WTC11 (cell line): ENCODE data around the gene ZNF419.
"Not testable (repeated sequence)": the region's sequence is repeated elsewhere in the genome, so short reads cannot be mapped to it uniquely, and the experiment has no call there.

Source experiments
- CREB1 ChIP-seq: sonication (generic); formaldehyde crosslinking; IDR thresholded peaks from 2 replicates; pipeline ENCODE4 v1.8.0; 2023; ENCODE audit warnings: mild to moderate bottlenecking, missing genetic modification reagents
- ESRRA ChIP-seq: sonication (generic); formaldehyde crosslinking; IDR thresholded peaks from 2 replicates; pipeline ENCODE4 v1.8.1; 2022; ENCODE audit warnings: mild to moderate bottlenecking, missing genetic modification reagents, borderline replicate concordance
- FOXP1 ChIP-seq: sonication (generic); formaldehyde crosslinking; IDR thresholded peaks from 2 replicates; pipeline ENCODE4 v1.8.0; 2022; ENCODE audit warnings: missing genetic modification reagents, mild to moderate bottlenecking, moderate library complexity, borderline replicate concordance
- NFE2L1 ChIP-seq: sonication (generic); formaldehyde crosslinking; IDR thresholded peaks from 2 replicates; pipeline ENCODE4 v1.8.1; 2023; ENCODE audit warnings: missing genetic modification reagents
- SOX15 ChIP-seq: fragments of 250-450 bp; sonication (Bioruptor Pico); IDR thresholded peaks from 2 replicates; pipeline ENCODE4 v1.9.0; 2021; ENCODE audit warnings: mild to moderate bottlenecking
- TEAD4 ChIP-seq: sonication (generic); formaldehyde crosslinking; IDR thresholded peaks from 2 replicates; pipeline ENCODE4 v1.8.0; 2022; ENCODE audit warnings: mild to moderate bottlenecking, missing genetic modification reagents
- TF ChIP-seq, protein P1 (sequence below): fragments of 200-600 bp; IDR thresholded peaks from 2 replicates; pipeline ENCODE4 v1.8.0; 2022; ENCODE audit warnings: antibody characterized with exemption
- TF ChIP-seq, protein P2 (sequence below): fragments of 250-450 bp; sonication (Bioruptor Pico); IDR thresholded peaks from 2 replicates; pipeline ENCODE4 v2.1.2; 2022; ENCODE audit warnings: mild to moderate bottlenecking, moderate library complexity
- TF ChIP-seq, protein P3 (sequence below): sonication (generic); formaldehyde crosslinking; IDR thresholded peaks from 2 replicates; pipeline ENCODE4 v1.8.0; 2022; ENCODE audit warnings: mild to moderate bottlenecking, missing genetic modification reagents
- TF ChIP-seq, protein P4 (sequence below): sonication (generic); formaldehyde crosslinking; IDR thresholded peaks from 2 replicates; pipeline ENCODE4 v1.8.1; 2023; ENCODE audit warnings: mild to moderate bottlenecking, moderate library complexity, missing genetic modification reagents
- TF ChIP-seq, protein P5 (sequence below): sonication (generic); formaldehyde crosslinking; IDR thresholded peaks from 2 replicates; pipeline ENCODE4 v1.8.1; 2022; ENCODE audit warnings: low read depth, mild to moderate bottlenecking, moderate library complexity, missing genetic modification reagents, borderline replicate concordance

DNA sequence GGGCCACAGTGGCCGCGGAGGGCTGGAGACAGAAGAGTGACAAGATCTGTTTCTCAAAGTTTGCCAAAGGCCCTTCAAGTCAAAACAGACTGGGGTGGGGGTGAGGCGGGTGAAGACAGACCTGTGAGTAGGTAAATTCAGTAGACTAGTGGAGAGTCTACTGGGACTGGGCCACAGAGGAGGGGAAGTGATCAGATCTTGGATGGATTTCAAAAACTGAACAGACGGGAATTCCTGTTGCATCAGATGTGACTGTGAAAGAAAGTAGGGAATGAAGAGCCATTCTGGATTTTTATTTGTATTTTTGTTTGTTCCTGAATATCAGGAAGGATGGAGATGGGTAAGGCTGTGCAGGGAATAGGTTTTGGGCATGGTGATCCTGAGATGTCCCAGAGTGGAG, 12.8 kb downstream of the ZNF419 start:
- TF ChIP-seq TEAD4 (CRISPR knock-in tag); ESRRA (CRISPR knock-in tag); CREB1 (CRISPR knock-in tag); FOXP1 (CRISPR knock-in tag); NFE2L1; SOX15 (CRISPR knock-in tag): not testable (repeated sequence)
- TF ChIP-seq, protein P1, sequence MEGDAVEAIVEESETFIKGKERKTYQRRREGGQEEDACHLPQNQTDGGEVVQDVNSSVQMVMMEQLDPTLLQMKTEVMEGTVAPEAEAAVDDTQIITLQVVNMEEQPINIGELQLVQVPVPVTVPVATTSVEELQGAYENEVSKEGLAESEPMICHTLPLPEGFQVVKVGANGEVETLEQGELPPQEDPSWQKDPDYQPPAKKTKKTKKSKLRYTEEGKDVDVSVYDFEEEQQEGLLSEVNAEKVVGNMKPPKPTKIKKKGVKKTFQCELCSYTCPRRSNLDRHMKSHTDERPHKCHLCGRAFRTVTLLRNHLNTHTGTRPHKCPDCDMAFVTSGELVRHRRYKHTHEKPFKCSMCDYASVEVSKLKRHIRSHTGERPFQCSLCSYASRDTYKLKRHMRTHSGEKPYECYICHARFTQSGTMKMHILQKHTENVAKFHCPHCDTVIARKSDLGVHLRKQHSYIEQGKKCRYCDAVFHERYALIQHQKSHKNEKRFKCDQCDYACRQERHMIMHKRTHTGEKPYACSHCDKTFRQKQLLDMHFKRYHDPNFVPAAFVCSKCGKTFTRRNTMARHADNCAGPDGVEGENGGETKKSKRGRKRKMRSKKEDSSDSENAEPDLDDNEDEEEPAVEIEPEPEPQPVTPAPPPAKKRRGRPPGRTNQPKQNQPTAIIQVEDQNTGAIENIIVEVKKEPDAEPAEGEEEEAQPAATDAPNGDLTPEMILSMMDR = not testable (repeated sequence)
- TF ChIP-seq, protein P2, sequence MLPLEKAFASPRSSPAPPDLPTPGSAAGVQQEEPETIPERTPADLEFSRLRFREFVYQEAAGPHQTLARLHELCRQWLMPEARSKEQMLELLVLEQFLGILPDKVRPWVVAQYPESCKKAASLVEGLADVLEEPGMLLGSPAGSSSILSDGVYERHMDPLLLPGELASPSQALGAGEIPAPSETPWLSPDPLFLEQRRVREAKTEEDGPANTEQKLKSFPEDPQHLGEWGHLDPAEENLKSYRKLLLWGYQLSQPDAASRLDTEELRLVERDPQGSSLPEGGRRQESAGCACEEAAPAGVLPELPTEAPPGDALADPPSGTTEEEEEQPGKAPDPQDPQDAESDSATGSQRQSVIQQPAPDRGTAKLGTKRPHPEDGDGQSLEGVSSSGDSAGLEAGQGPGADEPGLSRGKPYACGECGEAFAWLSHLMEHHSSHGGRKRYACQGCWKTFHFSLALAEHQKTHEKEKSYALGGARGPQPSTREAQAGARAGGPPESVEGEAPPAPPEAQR (CRISPR knock-in tag) = not testable (repeated sequence)
- TF ChIP-seq, protein P3, sequence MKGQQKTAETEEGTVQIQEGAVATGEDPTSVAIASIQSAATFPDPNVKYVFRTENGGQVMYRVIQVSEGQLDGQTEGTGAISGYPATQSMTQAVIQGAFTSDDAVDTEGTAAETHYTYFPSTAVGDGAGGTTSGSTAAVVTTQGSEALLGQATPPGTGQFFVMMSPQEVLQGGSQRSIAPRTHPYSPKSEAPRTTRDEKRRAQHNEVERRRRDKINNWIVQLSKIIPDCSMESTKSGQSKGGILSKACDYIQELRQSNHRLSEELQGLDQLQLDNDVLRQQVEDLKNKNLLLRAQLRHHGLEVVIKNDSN (CRISPR knock-in tag) = not testable (repeated sequence)
- TF ChIP-seq, protein P4, sequence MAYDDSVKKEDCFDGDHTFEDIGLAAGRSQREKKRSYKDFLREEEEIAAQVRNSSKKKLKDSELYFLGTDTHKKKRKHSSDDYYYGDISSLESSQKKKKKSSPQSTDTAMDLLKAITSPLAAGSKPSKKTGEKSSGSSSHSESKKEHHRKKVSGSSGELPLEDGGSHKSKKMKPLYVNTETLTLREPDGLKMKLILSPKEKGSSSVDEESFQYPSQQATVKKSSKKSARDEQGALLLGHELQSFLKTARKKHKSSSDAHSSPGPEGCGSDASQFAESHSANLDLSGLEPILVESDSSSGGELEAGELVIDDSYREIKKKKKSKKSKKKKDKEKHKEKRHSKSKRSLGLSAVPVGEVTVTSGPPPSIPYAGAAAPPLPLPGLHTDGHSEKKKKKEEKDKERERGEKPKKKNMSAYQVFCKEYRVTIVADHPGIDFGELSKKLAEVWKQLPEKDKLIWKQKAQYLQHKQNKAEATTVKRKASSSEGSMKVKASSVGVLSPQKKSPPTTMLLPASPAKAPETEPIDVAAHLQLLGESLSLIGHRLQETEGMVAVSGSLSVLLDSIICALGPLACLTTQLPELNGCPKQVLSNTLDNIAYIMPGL (CRISPR knock-in tag) = not testable (repeated sequence)
- TF ChIP-seq, protein P5, sequence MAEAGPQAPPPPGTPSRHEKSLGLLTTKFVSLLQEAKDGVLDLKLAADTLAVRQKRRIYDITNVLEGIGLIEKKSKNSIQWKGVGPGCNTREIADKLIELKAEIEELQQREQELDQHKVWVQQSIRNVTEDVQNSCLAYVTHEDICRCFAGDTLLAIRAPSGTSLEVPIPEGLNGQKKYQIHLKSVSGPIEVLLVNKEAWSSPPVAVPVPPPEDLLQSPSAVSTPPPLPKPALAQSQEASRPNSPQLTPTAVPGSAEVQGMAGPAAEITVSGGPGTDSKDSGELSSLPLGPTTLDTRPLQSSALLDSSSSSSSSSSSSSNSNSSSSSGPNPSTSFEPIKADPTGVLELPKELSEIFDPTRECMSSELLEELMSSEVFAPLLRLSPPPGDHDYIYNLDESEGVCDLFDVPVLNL (CRISPR knock-in tag) = not testable (repeated sequence)
